HG03354 (cell line): ENCODE results near the gene NPAS3.

Experiments used
- ATAC-seq: cut with Tn5 transposase; IDR thresholded peaks from one replicate; pipeline ENCODE4 v1.9.1; 2021; ENCODE audit warnings: mild to moderate bottlenecking; ENCODE audit not compliant: unreplicated experiment, poor library complexity, severe bottlenecking

NPAS3 gene

DNA sequence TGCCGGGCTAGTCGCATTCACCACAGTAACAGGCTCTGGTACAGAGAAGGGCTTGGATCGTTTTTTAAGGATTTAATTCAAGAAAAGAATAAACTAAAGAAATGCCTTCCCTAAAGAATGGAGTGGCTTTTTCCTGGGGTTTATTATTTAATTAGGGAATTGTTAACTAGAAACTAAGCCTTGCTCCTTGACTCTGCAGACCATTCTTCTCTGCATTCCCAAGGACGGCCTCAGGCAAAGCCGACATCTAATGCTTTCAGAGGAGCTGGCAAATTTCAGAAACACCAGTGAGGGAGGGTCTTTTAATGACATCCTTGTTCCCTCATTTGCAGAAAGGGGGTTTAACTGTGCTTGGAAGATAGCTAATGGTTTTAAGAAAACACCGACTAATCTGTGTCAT is 838.2 kb downstream of the NPAS3 start:
- no peak for ATAC-seq

DNA sequence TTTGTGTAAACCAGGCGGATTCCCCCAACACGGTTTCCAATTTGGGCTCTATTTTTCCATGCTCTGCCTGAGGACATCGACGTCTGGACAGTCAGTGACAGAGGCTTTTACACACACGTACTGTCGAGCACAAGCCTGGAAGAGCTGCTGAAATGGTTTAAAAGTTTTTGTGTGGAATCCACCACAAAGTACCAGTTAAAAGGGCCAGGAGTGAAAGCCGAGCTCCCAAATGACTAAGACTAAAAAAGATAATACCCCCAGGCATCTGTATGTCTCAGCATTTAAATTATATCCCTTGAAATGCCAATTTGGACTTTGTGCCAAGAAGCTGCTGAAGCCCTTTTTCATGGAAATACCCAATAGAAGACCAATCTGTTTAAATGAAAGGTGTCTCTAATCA is 839.0 kb downstream of the NPAS3 start:
- ATAC-seq = no peak

DNA sequence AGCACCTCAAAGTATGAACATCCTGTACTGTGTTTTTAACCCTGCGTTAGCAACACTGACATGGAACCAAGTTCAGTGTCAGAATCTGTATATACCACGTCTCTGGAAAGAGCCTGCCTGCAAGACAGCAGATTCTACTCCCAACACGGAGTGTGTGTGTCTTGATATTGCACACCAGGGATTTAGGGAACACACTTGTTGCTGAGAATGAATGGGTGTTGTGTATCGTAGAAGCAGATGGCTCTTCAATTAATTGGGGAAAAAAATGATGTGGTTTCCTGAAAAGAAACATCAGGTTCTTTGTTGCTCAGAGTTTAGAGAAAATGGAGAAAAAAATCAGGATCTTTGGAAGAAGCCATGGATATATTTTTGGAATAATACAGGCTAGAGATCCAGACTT is 841.4 kb downstream of the NPAS3 start:
- no peak for ATAC-seq

DNA sequence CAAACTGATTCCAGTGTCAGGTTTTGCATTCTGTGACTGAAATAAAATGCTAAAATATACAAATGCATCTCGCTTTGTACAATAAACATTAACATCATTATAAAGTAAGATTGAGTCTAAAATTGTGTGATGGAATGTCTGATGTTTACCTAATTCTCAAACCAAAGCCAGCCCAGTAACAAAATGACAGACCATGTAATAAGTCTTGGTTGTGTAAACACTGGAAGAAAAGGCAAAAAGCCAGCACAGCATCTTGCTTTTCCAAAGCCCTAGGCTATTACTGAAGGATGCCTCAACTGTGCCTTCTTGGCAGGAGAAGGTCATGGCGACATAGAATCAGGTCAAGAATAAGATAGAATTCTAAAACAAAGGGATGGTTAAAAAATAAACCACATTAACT is 842.6 kb downstream of the NPAS3 start:
- ATAC-seq = no peak

- no peak for ATAC-seq
Observed at GRCh38 chr14:33782923-33783322, 844.2 kb downstream of the NPAS3 start.

DNA sequence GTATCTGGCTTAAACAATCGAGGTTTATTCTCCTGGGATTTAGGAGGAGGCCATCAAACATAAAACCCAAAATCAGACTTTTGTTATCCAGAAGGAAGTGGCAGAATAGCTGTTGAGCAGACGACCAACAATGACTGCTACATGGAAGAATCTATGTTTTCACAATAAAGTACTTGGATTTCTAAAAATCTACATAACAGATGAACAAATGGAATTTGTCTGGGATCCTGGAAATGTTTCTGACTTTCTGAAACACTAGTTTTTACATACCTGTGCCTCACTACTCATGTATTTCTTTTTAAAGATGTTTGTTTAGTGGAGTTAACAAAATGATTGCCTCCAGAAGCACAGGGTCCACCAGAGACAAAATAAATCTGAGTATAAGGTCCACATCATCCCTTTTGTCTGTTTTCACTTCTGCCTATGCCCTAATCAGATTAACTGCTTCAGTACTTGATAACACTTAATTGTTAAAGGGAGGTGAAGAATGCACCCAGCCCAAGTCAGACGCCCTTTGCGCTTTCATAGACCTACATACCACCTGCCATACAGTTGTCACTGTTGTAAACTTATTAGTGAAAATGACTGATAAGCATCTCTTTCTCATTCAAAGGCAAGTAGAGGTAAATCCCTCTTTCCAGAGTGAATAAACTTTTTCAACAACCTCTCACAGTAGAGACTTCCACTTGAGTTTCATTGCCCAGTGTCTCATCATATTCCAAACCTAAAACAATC is 847.6 kb downstream of the NPAS3 start:
- ATAC-seq = no peak

- ATAC-seq = no peak
Observed at GRCh38 chr14:33788161-33788560, 849.5 kb downstream of the NPAS3 start.

DNA sequence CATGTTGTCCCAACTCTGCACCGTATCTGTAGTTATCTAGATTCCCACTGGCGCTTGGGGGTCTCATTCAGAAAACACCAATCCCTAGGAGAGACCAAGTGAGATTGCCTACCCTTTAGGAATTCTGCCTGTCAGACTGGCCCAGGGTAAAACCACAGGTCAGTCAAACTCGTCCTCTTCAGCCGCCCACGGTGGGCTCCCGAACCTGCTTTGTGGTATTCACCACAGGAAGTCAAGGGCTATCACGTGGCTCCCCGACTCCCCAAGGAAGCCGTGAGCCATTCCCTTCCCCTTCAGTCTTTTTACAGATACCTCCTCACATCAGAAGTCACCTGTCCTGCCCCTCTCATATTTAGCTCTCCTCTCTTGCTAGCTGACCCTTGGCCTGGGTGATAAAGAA is 852.3 kb downstream of the NPAS3 start:
- no peak for ATAC-seq

GRCh38 chr14:33792009-33792719 is 853.5 kb downstream of the NPAS3 start:
- ATAC-seq = peak; percentile 76

DNA sequence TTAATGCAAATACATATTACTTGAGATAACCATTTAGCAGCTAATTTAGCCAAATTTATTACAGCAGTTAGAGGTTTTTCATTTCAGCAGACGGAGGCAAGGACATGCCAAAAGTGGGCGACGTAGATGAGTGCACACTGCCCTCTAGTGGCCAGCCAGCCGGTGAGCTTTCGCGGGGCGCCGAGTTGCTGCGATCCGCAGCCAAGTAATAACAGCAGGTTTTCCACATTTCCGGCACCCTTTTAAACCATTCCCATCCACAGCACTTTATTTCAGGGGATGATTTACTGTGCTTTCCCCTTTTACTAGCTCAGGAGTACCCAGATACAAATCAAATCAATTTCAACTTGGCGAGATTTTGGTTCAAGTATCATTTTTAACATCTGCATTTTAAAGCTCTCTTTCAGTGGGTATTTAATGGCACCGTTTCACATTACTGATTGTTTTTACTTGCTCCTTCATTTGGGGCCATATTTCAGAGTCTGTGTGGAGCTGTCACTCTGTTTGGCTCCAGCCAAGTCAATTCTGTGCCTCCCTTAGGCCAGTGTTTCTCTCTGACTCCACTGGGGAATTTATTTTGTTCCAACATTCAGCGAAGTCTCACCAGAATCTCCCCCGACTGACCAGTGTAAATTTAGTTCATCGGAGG is 854.2 kb downstream of the NPAS3 start:
- peak; percentile 74 for ATAC-seq

GRCh38 chr14:33793398-33794110 is 854.9 kb downstream of the NPAS3 start:
- no peak for ATAC-seq

GRCh38 chr14:33794791-33795305 is 856.2 kb downstream of the NPAS3 start:
- no peak for ATAC-seq

GRCh38 chr14:33796356-33796755 is 857.7 kb downstream of the NPAS3 start:
- no peak for ATAC-seq

DNA sequence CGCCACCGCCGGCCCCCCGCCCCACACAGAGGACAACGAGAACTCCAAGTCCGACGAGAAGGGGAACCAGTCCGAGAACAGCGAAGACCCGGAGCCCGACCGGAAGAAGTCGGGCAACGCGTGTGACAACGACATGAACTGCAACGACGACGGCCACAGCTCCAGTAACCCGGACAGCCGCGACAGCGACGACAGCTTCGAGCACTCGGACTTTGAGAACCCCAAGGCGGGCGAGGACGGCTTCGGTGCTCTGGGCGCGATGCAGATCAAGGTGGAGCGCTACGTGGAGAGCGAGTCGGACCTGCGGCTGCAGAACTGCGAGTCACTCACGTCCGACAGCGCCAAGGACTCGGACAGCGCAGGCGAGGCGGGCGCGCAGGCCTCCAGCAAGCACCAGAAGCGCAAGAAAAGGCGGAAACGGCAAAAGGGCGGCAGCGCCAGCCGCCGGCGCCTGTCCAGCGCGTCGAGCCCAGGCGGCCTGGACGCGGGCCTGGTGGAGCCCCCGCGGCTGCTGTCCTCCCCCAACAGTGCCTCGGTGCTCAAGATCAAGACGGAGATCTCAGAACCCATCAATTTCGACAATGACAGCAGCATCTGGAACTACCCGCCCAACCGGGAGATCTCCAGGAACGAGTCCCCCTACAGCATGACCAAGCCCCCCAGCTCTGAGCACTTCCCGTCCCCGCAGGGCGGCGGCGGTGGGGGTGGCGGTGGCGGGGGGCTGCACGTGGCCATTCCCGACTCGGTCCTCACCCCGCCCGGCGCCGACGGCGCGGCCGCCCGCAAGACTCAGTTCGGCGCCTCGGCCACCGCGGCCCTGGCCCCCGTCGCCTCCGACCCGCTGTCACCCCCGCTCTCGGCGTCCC is 861.3 kb downstream of the NPAS3 start:
- no peak for ATAC-seq

GRCh38 chr14:33800735-33801163 is 862.1 kb downstream of the NPAS3 start:
- no peak for ATAC-seq

DNA sequence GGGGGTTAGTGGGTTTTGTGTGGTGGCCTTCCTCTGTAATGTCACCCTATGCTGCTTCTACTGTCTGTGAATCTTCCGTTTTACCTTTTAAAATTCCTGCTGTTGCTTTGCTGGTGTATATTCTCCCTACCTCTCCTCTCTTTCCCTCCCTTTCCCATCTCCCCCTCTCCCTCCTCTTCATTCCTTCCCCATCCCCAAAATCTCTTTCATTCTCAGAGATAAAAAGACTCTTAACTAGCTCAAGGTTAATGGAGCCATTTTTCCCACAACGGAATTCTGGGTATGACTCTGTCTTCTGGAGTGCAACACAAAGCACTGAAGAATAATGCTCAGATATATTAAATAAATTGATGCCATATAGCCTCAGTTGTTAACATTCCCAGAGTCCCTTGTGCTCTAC is 864.1 kb downstream of the NPAS3 start:
- no peak for ATAC-seq

DNA sequence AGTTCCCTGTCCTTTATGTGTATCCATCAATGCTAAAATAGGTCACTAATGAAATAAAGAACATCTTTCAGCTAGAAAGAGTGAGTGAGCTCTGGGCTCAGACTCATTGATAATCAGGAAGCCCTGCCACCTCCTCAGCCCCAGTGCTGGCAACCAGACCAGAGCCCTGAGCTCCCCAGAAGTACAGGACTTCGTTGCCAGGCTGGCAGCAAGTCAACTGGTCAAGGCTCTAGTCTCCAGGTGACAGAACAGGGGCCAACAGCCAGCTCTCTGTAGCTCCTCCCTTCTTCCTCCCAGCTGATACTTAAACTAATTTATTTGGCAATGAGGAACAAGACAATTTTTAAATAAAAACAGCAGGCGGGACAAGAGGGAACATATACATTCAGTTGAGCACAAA is 866.9 kb downstream of the NPAS3 start:
- ATAC-seq = no peak

GRCh38 chr14:33806905-33807304 is 868.2 kb downstream of the NPAS3 start:
- no peak for ATAC-seq

- ATAC-seq = no peak
Observed at GRCh38 chr14:33808187-33808586, 869.5 kb downstream of the NPAS3 start.
